ENCODE data around the gene PDLIM7. TPM values are rescaled to one million over a fixed set of nuclear protein-coding genes. Genes with fewer than 3 reads are reported as not detected.
"Not testable (repeated sequence)": the region's sequence is repeated elsewhere in the genome, so short reads cannot be mapped to it uniquely, and the experiment has no call there.

PDLIM7 gene, protein sequence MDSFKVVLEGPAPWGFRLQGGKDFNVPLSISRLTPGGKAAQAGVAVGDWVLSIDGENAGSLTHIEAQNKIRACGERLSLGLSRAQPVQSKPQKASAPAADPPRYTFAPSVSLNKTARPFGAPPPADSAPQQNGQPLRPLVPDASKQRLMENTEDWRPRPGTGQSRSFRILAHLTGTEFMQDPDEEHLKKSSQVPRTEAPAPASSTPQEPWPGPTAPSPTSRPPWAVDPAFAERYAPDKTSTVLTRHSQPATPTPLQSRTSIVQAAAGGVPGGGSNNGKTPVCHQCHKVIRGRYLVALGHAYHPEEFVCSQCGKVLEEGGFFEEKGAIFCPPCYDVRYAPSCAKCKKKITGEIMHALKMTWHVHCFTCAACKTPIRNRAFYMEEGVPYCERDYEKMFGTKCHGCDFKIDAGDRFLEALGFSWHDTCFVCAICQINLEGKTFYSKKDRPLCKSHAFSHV
- total RNA-seq (2014; rRNA removed; shearing (Covaris generic)), result 24.3 and 25.0 TPM in 2 replicates
- 74.8 and 78.5 TPM in 2 replicates for polyA plus RNA-seq (2014; cell fraction: nucleus; rRNA removed)

DNA sequence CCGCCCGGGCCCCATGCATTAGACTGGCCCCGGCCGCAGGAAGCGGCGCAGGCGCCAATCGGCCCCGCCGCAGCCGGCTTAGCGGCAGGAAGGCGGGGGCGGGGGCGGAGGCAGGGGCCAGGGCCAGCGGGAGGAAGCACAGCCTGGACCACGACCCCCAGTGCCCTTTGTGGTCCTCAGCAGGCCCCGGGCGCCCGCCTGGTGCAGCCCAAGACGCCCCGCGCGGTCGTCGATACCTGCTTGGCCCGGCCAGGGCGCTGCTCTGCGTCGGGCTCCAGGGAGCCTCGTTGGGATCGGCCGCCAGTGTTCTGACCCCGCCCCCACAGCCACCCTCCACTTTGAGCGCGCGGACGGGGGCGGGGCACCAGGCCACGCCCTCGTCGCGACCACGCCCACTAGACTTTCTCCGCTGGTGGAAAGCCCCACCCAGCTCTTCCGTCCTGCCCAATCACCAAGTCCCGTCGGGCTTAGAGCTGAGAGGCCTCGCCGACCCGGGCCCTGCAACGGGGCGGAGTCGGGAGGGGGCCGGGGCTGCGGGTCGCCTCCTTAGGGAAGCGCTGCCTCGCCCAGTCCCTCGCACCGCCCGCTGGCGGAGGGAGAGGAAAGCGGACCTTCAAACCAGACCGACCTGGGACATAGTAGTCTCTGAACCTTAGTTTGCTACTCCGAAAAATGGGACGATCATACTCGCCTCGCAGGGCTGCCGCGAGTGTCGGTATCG, at the start of gene PDLIM7:
Gene PDLIM7 (minus strand): TSS at position 313 of the 721 bp plus-strand sequence. CDS start 1,092 bp downstream, outside the sequence.
- DNase-seq (ENCODE audit: extremely low read depth, low read depth), result peak; percentile 95

DNA sequence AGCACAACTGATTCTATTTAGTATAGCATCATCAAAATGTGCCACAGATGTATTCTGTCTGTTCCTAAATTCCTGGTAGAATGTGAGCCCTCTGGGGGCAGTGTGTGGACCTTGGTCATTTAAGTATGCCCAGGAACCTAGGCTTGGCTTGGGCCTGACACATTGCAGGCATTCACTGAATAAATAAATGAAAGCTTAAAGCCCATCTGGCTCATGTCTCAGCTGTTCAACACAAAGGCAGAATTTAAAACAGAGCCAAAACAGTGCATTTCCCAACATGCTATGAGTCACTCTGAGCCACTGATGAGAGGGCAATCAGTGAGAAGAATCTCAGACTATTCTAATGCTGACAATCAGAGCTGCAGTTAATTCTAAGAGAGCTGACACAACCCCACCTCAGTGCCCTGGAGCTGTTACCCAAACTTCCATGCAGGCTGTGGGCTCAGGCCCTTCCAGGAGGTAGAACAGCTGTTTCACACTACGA, 48.9 kb upstream of the PDLIM7 start:
- peak; percentile 44 for DNase-seq (ENCODE audit: extremely low read depth, low read depth)

DNA sequence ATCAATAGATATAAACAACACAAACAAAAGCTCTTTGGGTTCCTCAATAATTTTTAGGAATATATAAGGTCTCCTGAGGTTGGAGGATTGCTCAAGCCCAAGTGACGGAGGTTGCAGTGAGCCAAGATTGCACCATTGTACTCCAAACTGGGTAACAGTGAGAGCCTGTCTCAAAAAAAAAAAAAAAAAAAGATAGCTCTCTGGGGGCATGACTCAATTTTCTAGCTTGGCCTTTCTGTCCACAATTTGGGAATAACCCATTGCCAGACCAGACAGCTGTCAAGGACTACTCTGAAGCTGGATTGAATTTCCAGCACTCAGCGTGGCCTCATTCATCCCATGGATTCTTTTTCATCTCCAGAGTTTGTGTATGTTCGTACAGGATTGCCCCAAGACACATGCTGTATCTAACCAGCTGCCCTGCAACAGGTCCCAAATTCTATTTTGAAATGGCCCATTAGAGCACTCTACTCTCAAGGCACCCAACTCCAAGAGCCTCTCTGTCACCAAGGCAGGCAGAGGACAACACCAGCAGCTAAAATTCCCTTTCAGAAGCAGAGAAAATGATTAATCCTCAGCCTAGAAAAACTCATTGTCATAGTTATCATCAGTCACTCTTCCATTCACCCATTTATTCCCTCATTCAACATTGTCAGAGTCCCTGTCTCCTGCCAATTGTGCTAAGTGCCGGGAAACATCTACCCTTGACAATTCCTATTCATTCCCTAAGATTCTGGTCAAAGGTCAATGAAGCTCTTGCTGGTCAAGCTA, 48.3 kb upstream of the PDLIM7 start:
- DNase-seq (ENCODE audit: extremely low read depth, low read depth), result no peak

DNA sequence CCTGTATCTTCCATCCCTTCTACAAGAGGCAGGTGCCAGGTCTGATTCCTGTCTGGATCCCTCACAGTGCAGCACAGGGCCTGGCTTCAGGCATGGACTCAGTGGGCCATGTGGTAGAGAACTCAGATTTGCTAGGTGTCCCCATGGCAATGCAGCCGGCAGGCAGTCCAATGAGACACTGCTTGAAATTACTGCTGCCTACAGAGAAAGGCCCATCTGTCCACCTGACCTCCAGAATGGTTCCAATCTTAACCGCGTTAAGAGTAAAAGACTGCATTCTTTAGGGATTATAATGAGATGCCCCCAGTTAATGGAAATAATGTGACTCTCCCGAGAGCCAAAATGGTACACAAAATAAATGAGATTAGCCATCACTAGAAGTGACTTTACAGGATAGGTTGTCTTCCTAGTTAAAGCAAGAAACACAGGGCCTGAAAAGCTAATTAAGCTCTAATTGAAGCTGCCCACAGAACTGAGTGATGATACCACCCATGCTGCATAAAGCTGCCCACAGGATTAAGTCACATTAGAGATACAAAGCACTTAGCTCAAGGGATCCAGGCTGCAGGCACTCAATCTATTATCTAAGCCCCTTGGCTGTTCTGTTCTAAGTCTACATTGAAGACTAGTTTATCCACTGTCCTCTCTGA, 45.5 kb upstream of the PDLIM7 start:
- DNase-seq (ENCODE audit: extremely low read depth, low read depth), result no peak

DNA sequence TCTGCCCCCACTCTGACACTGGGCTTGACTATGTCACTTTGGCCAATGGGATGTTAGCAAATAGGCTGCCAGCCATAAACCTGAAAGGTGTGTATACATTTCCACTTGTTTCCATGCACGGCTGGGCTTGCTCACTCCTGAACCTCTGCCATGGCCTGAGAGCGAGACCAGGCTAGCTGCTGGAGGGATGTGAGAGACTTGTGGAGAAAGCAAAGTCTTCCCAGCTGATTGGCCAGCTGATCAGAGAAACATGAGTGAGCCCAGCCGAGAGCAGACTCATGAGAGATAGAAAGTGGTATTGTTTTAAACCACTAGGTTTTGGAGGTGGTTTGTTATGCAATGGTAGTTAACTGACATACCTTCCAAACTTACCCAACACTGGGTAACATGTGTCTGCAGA, 43.0 kb upstream of the PDLIM7 start:
- no peak for DNase-seq (ENCODE audit: extremely low read depth, low read depth)

DNA sequence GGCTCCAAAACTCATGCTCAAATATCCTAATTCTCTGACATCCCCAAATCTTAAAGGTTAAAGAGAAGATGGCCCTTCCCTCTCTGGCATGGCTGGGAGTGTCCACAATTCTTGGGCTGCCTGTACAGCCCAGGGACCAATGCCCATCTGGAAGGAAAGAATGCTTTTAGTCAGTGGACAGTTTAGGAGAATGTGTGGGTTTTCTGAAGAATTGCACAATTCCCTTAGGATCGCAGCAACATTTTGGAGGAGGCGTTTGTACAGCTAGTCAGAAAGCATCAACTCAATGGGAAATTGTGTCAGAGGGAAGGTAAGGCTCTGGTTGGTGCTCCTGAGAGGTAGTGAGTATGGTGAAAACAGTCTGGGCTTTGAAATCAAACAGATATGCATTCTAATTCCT, 42.0 kb upstream of the PDLIM7 start:
- no peak for DNase-seq (ENCODE audit: extremely low read depth, low read depth)

DNA sequence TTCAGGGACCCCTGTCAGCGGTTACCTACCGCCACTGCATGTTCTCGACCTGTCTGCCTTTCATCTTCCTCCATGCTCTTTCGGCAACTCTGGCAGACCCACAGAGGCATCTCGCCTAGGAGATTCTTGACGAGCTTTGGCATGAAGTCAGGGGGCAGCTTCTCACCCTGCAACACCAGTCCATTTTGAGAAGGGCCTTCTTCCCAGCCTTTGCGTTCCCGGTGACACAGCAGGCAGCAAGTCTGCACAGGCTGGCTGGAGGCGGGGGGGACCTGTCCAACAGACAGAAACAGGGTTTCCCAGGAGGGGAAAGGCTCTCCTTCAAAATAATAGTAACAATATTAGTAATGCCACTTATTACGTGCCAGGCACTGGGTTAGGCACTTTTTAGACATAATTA, 41.5 kb upstream of the PDLIM7 start:
- no peak for DNase-seq (ENCODE audit: extremely low read depth, low read depth)

DNA sequence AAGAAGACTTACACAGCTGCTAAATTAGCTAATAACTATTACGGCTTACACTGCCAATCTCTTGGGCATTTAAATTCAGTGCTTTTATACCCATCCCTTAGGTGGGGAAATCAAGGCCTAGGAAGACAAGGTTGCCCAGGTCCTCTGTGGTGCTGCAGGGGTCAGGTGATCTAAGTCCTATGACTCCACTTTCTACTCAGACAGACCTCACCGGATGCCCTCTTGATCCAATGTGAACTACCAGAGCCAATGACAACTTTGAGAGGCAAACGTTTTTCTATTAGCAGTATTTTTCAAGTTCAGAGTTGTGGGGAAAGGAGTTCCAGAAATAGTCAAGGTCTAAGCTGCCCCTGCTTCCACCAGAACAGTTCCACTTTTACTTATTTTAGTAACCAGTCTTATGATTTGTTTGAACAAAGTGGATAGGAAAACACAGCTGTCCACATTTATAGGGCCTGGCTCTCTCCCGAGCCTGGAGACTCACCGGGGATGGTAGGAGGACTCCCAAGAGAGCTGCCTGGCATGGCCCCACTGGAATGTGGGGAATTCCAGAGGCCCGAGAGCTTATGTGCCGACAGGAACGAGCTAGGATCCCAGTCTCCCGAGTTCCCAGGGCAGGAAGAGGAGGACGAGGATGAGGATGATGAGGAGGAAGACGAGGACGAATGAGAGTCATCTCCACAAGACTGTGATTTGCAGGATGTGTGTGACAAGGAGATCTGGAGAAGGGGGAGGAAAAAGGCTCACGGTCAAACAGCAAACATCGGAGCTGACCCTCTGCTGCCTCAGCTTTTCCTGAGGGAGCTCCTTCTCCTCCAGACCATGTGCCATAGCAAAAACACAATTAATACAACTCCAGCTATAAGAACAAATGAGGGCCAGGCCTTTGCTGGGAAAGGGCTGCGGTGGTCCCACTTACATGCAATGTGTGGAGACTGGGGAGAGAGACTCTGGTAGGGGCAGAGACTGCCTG, 40.3 kb upstream of the PDLIM7 start:
- DNase-seq (ENCODE audit: extremely low read depth, low read depth), result no peak

DNA sequence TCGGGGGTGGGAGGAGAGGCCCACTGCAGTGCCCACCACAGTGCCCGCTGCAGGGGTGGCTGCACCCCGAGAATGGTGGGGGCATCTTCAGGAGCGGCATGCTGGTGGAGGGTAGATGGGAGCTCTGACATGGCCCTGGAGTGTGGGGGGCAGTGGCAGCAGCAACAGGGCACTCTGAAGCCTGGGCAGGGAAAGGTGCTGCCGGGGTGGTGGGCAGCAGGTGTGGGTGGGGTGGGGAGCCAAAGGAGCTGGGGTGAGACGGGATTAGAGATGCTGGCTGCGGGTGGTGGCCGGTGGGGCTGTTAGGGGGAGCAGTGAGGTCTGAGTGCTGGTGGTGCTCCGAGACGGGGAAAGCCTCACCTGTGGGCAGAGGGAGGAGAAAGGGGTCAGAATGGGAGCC, 39.0 kb upstream of the PDLIM7 start:
- no peak for DNase-seq (ENCODE audit: extremely low read depth, low read depth)

DNA sequence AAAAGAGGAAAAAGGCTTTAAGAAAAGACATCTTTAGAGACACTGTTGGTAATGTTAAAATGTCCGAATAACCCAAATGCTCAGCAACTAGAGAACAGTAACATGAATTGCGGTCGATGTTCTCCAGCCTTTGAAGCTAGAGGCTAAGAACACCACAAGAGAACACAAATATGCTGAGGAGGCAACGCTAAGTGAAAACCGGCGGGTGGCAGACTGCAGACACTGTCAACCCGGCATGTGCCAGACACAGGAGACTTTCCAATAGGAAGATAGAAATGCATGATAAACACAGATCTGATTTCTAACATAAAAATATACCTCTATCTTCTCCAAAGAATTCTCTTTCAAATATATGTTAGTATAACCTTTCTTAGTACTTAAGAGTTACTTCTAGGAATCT, 37.7 kb upstream of the PDLIM7 start:
- DNase-seq (ENCODE audit: extremely low read depth, low read depth), result no peak

DNA sequence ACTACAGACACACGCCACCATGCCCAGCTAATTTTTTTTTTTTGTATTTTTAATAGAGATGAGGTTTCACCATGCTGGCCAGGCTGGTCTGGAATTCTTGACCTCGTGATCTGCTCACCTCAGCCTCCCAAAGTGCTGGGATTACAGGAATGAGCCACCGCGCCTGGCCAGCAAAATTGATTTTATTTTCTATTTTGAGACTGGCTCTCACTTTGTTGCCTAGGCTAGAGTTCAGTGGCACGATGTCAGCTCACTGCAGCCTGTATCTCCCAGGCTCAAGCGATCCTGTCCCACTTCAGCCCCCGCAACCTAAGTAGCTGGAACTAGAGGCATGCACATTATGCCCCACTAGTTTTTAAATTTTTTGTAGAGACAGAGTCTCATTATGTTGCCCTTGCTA, 37.0 kb upstream of the PDLIM7 start:
- not testable (repeated sequence) for DNase-seq (ENCODE audit: extremely low read depth, low read depth)

DNA sequence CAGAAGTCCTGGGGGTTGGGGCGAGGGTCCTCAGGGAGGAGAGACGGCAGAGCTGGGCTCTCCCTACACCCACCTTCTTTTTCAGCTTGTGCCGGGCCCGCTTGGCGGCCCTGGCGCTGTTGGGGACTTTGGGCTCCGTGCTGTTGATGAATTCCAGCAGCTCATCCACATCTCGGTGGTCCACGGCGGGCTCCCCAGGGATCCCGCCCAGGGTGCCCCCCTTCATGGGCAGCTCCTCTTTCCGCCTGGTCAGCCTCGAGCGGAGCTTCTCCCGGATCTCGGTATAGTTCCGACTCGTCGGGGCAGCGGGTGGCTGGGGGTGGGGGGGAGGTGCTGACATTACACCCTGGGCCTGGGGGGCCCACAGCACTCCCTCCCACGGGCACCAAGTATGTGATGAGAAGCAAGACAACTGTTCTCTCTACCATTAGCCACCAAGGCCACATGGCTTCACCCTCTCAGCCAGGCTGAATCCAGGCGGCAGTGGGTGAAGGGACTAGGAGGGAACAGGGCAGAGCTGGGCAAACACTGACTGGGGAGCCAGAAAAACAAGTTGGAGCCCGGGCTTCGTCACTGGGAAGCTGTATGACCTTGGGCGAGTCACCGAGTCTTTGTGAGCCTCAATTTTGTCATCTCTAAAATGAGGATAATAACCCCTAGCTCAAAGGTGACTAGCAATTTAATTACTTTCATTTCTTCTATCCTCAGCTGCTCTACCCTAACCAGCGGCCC, 34.0 kb upstream of the PDLIM7 start:
- DNase-seq (ENCODE audit: extremely low read depth, low read depth), result no peak

DNA sequence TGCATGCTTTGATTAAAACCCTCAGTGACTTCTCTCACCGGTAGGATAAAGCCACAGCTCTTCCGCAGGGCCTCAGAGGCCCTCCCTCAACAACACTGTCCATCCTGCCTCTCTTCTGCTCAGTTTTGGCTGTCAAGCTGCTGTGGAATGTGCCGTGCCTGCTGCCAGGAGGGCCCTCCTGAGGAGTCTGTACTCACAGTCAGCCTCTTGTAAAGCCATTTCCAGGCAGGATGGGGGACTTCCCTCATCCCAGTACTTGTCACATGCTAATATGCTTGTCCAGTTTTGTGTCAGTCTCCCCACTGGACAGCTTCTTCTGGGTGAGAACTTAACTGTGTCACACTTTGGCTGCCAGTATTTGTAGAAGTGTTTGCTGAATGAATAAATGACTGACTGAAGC, 33.2 kb upstream of the PDLIM7 start:
- no peak for DNase-seq (ENCODE audit: extremely low read depth, low read depth)

DNA sequence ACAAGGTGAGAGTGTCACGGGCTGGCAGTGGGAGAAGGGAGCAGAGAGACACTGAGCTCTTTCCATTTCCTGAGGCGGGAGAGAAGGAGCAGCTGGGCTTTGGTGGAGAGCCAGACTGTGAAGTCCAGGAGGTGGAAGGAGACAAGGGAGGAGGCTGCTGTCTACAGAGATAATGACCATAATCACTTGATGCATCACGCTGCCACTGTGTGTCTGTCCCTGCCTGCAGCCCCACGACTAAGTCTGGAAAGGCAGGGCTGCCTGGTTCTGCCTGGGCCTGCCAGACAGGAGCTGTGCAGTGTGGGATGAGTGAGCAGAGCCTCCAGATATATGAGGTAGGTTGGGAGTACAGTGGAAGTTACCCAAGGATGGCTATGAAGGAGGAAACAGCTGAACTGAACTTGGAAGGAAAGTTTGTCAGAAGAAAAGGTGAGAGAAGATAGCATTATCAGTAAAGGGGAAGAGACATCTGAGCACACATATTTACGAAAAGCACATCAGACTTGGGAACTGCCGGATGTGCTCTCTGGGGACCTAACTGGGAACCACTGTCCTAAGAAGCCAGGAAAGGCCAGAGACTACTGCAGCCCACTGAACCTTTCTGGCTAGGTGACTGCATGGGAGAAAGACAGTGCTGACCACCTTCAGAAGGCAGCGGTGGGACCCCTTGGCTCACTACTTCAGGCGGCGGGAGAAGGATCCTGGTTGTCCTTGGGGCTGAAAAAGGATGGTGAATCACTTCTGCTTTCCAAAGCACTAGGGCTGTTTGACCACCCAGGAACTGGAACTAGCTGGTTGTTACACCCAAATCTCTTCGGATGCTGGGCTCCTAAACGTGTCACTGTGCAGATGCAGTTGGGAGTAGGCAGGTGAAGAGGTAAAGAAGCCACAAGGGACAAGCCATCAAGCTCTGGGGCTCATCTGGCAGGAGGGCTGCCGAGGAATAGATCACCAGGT, 32.1 kb upstream of the PDLIM7 start:
- DNase-seq (ENCODE audit: extremely low read depth, low read depth), result no peak

DNA sequence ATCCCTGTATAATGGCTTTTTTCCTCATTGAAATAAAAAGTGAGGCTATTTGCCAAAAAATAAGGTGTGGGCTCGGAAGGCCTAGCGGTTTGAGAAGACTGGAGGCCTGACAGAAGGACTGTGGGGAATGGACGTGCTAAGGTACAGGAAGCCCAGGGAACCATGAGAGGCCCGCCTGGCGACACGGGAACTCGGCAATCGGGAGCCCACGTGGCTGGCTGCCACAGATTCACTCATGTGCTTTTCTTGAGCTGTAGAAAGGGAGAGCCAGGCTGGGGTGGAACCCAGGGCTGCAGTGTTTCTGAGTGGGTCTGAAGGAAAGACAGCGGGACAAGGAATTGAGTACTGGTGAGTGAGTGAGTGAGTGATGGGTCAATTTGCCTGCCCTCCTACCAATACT, 31.2 kb upstream of the PDLIM7 start:
- no peak for DNase-seq (ENCODE audit: extremely low read depth, low read depth)

DNA sequence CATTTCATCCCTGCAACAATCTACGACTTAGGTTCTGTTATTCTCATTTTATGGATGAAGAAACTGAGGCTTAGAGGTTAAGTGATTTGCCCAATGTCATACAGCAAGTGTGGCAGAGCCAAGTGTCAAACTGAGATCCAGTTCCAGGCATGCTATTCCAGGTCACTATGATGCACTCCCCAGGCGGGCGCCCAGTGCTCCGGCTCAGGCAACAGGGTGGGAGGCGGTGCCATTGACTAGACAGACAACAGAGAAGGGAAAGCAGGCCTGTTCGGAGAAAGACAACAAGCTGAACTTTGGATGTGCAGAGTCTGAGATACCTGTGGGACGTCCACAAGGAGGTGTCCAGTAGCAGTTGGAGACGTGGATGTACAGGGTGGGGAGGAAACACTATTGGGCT, 30.2 kb upstream of the PDLIM7 start:
- no peak for DNase-seq (ENCODE audit: extremely low read depth, low read depth)

DNA sequence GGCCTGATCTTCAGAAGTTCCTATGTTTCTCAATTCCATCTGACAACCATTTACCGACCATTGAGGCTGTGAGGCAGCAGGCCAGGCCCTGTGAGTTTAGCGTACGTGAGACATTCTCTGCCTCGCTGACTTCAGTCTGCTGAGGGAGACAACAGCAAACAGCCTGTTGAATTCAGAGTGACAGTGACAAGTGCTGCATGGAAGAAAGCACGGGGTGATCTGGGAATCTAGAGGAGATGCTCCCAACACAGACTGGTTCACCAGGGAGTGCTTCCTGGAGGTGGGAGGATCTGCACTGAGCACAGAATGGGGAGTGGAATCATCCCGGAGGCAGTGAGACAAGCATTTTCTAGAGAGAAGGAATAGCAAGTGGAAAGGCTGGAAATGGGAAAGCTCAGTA, 29.4 kb upstream of the PDLIM7 start:
- no peak for DNase-seq (ENCODE audit: extremely low read depth, low read depth)

Data from NCI-H460 (cell line).